RWPE2 (cell line): ENCODE results near the gene TTC39B.
"Not testable (repeated sequence)": the region's sequence is repeated elsewhere in the genome, so short reads cannot be mapped to it uniquely, and the experiment has no call there.

Source experiments
- ATAC-seq: fragments of 200-7000 bp; cut with Tn5 transposase; 3 replicates; pipeline ENCODE4 v1.9.1; 2021; ENCODE audit warnings: low read depth
- DNase-seq: peaks from one replicate; pipeline ENCODE4 v3.0.0-alpha.2; 2020; ENCODE audit warnings: low spot score
- H3K27ac ChIP-seq: fragments of 450-650 bp; 2 replicates; pipeline ENCODE4 v1.5.1; 2017; ENCODE audit warnings: mild to moderate bottlenecking; ENCODE audit not compliant: poor library complexity, severe bottlenecking
- H3K27me3 ChIP-seq: fragments of 250-450 bp; sonication (Bioruptor Pico); 2 replicates; pipeline ENCODE4 v1.5.1; 2021; ENCODE audit warnings: mild to moderate bottlenecking, moderate library complexity; ENCODE audit not compliant: insufficient read depth, poor library complexity, severe bottlenecking
- H3K36me3 ChIP-seq: fragments of 250-450 bp; sonication (Bioruptor Pico); 2 replicates; pipeline ENCODE4 v1.5.1; 2020; ENCODE audit warnings: low read depth, mild to moderate bottlenecking, moderate library complexity
- H3K4me1 ChIP-seq: fragments of 250-450 bp; sonication (Bioruptor Pico); 2 replicates; pipeline ENCODE4 v1.5.1; 2021; ENCODE audit warnings: mild to moderate bottlenecking, moderate library complexity; ENCODE audit not compliant: insufficient read depth, poor library complexity, severe bottlenecking
- H3K4me3 ChIP-seq: fragments of 250-450 bp; sonication (Bioruptor Pico); 2 replicates; pipeline ENCODE4 v1.5.1; 2021; ENCODE audit warnings: mild to moderate bottlenecking, moderate library complexity; ENCODE audit not compliant: severe bottlenecking
- H3K9me3 ChIP-seq: fragments of 250-450 bp; sonication (Bioruptor Pico); 2 replicates; pipeline ENCODE4 v1.5.1; 2021; ENCODE audit warnings: mild to moderate bottlenecking, moderate library complexity; ENCODE audit not compliant: severe bottlenecking
- CTCF ChIP-seq: fragments of 450-650 bp; IDR thresholded peaks from one replicate; pipeline ENCODE4 v1.5.1; 2017; ENCODE audit warnings: mild to moderate bottlenecking, moderate library complexity; ENCODE audit not compliant: poor library complexity, severe bottlenecking

Gene TTC39B

DNA sequence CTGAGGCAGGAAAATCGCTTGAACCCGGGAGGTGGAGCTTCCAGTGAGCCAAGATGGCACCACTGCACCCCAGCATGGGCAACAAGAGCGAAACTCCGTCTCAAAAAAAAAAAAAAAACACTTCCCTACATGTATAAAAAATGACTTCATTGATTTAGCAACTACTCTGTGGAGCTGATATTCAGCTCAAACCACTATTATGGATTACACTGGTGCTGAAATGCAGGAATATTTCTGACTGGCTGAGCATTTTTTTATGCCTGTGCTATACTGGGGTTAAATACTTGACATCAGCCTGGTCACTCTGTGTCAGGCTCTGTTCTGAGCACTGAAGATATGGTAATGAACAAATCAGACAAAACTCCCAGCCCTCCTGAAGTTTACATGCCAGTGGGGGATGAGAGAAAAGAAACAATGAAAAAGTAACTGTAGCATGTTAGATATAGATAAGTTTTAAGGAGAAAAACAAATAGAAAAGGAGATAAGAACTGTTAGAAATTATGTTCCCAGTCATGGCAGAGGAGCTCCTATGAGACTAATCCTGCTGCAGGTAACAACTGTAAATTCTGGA is 22.6 kb upstream of the TTC39B start:
- Histone ChIP-seq H3K4me1 (no peaks in the 10 kb centered on the region), H3K27me3 (no peaks in the 10 kb centered on the region), H3K36me3 (no peaks in the 10 kb centered on the region), H3K27ac (no peak overlapping the region), H3K9me3 (no peaks in the 10 kb centered on the region), H3K4me3 (no peak overlapping the region)
- no peak for TF ChIP-seq CTCF
- DNase-seq (no peak), ATAC-seq (no peak)

- Histone ChIP-seq H3K27ac (no peak overlapping the region), H3K27me3 (no peaks in the 10 kb centered on the region), H3K9me3 (no peaks in the 10 kb centered on the region), H3K4me1 (no peaks in the 10 kb centered on the region), H3K36me3 (no peaks in the 10 kb centered on the region), H3K4me3 (no peak overlapping the region)
- ATAC-seq (no peak), DNase-seq (no peak)
- TF ChIP-seq CTCF: no peak
These were observed 21.9 kb upstream of the TTC39B start for GRCh38 chr9:15328946-15329345.

- DNase-seq, H3K4me1 ChIP-seq, H3K36me3 ChIP-seq, H3K27me3 ChIP-seq, H3K9me3 ChIP-seq, ATAC-seq, H3K4me3 ChIP-seq, H3K27ac ChIP-seq: not testable (repeated sequence)
These were observed 15.7 kb upstream of the TTC39B start for GRCh38 chr9:15322695-15323094.

- H3K27ac ChIP-seq, DNase-seq, H3K27me3 ChIP-seq, H3K4me3 ChIP-seq, H3K4me1 ChIP-seq, ATAC-seq, H3K9me3 ChIP-seq, H3K36me3 ChIP-seq: not testable (repeated sequence)
These were observed 12.6 kb upstream of the TTC39B start for GRCh38 chr9:15319661-15320060.

- Histone ChIP-seq H3K36me3 (no peaks in the 10 kb centered on the region), H3K27me3 (no peaks in the 10 kb centered on the region), H3K4me1 (no peaks in the 10 kb centered on the region), H3K4me3 (no peak overlapping the region), H3K9me3 (no peaks in the 10 kb centered on the region), H3K27ac (no peak overlapping the region)
- TF ChIP-seq CTCF: no peak
- ATAC-seq (no peak), DNase-seq (no peak)
These were observed 10.8 kb upstream of the TTC39B start for GRCh38 chr9:15317836-15318235.

DNA sequence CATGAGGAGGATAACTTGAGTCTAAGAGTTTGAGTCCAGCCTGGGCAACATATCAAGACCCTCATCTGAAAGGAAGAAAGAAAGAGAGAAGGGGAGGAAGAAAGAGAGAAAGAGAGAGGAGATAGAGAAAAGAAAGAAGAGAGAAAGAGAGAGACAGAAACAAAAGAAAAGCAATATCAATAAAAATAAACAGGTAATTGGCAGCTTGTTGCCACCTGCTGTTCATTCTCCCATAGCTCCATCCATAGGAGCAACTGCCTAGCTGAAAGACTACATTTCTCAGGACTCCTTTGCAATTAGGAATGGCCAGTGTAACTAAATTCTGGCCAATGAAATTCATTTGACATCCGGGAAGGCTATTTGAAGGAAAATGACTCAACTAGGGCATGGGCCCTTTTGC is 4.6 kb upstream of the TTC39B start:
- DNase-seq (no peak), ATAC-seq (no peak)
- peak; percentile 16 for TF ChIP-seq CTCF
- Histone ChIP-seq H3K27me3 (no peaks in the 10 kb centered on the region), H3K9me3 (no peaks in the 10 kb centered on the region), H3K4me1 (peaks cover 16% of the 10 kb centered on the region), H3K36me3 (no peaks in the 10 kb centered on the region), H3K4me3 (no peak overlapping the region), H3K27ac (no peak overlapping the region)
